NCI-H2196 (cell line): ENCODE results near the gene MAP3K6.
A peak's percentile ranks its signal among the peaks of the same experiment; 100 is the strongest.
"Not testable (repeated sequence)": the region's sequence is repeated elsewhere in the genome, so short reads cannot be mapped to it uniquely, and the experiment has no call there.

ENCODE experiments used
- DNase-seq: peaks from one replicate; lab custom pipeline; 2025; ENCODE audit not compliant: unreplicated experiment; lab: John Stamatoyannopoulos, UW

MAP3K6 gene

GRCh38 chr1:27398405-27399149, 31.8 kb upstream of the MAP3K6 start:
- no peak for DNase-seq

- DNase-seq: no peak
These were observed 31.0 kb upstream of the MAP3K6 start for GRCh38 chr1:27397749-27398148.

DNA sequence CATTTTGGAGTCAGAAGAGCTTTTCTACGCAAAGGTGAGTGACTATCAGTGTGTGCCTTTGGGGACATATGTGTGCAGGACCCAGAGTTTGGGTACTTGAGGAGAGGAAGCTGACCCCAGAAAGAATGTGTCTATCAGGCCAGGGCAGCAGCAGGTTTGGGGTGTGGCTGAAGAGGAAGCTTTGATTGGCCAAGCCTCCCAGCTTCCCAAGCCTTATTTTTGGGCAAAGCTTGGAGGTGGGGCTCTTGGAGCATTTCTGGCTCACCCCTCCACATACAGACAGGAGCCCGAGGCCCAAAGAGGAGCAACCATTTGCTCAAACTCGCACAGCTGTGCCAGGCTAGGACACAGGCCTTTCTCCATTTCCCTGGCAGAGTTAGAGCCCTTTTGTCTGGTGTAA, 30.3 kb upstream of the MAP3K6 start:
- no peak for DNase-seq

DNA sequence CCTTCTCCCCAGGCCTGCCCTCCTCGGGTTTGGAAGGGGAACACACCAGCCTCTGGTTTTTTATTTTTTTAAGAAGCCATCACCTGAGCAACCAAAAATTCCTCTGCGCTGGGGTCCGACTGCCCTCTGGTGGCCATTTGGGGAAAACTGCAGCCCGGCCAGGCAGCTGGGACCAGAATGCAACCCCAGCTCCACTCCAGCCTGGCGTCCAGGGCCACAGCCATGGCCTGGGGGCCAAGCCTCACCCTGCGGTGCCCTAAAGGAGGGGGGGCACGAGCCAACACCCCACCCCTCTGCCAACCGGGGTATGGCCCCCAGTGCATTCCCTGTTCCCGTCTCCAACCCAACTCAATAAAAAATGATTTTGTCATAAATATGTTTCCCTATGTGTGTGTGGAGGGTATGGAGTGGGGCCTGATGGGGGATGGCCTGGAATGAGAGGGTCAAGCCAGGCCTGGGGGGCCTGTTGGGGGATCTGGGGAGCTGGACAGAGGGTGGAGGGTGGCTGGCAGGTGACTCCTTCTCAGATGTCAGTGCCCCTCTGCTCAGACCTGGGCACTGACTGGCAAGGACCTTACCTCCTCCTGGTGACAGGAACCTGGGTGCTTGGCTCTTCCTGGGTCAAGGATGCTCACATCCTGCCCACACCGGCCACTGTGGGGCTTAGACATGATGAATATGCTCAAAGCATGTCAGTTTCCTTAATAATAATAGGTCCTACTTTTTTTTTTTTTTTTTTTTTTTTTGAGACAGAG, 28.9 kb upstream of the MAP3K6 start:
- DNase-seq: peak; percentile 82

GRCh38 chr1:27394925-27395324, 28.2 kb upstream of the MAP3K6 start:
- DNase-seq: no peak

DNA sequence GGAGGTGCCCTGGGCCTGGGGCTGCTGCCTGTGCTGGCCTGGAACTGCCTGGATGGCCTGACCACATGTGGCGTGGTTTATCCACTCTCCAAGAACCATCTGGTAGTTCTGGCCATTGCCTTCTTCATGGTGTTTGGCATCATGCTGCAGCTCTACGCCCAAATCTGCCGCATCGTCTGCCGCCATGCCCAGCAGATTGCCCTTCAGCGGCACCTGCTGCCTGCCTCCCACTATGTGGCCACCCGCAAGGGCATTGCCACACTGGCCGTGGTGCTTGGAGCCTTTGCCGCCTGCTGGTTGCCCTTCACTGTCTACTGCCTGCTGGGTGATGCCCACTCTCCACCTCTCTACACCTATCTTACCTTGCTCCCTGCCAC, 27.5 kb upstream of the MAP3K6 start:
- no peak for DNase-seq

DNA sequence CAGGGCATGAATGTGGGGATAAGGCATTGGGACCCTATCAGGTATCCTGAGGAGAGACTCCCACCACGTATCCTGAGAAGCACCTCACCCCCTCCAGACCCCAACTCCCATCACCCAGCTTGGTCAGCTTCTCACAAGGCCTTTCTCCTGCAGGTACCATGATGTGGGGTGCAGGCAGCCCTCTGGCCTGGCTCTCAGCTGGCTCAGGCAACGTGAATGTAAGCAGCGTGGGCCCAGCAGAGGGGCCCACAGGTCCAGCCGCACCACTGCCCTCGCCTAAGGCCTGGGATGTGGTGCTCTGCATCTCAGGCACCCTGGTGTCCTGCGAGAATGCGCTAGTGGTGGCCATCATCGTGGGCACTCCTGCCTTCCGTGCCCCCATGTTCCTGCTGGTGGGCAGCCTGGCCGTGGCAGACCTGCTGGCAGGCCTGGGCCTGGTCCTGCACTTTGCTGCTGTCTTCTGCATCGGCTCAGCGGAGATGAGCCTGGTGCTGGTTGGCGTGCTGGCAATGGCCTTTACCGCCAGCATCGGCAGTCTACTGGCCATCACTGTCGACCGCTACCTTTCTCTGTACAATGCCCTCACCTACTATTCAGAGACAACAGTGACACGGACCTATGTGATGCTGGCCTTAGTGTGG, 27.0 kb upstream of the MAP3K6 start:
- DNase-seq: no peak

- DNase-seq: no peak
These were observed 26.2 kb upstream of the MAP3K6 start for GRCh38 chr1:27392778-27393635.

DNA sequence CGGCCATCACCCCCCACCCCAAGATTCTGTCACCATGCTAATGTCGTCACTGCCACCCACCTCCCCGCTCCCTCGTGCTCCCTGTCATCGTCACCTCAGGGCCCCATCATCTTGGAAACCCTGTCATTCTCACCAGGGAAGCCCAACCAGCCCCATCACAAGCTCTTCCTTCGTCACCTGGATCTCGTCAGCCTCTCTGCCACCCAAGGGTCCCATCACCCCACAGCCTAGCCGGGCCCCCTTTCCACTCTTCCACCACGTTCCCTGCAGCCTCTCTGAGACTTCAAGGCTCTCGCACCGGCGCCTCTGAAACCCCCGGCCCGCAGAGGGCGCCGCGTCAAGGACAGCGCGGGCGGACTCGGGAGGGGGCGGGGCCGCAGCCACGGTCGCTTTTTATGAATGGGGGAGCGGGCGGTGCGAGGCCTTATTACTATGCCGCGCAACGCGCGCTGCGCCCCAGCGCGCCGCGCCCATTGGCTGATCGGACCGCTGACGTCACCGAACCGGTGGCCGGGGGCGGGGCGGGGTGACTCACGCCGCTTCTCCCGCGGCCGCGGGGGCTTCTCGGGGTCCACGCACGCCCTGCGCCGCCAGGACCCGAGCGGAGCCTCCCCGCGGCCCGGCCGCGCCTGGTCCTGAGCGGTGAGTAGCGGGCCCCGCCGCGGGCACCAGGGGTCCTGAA, 25.5 kb upstream of the MAP3K6 start, which contains the start of gene GPR3:
GPR3 (plus strand) TSS at position 527 of the 682 bp plus-strand sequence. CDS start 1,177 bp downstream, outside the sequence.
- peak; percentile 94 for DNase-seq

GRCh38 chr1:27391511-27392095, 24.8 kb upstream of the MAP3K6 start:
- DNase-seq: no peak

DNA sequence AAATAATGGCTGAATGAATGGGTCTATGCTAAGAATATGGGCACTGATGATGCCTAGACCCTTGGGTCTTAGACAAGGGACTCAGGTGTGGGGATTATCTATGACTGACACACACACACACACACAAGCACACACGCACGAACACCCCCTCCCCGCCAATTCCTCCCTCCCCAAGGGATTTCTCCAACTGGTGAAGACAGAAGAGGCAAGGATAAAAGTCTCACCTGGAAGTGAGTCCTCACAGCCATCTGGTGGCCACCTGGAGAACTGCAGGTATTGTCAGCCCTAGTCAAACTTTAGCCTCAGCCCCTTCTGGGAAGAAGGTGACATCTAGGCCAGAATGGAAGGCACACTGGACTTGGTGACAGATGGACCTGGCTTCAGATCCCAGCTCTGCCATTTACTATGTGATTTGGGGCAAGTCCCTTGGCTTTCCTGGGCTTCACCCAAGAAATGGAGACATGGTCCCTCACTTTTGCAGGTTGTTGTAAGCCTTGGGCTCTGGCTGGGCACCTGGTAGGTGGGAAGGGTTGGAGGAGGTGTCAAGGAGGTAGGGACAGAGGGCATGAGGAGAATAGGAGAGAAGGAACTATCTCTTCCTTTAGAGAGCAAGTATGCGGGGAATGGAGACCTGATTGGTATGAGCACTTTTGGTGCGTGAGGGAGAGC, 21.7 kb upstream of the MAP3K6 start:
- peak; percentile 76 for DNase-seq

- DNase-seq: not testable (repeated sequence)
These were observed 18.0 kb upstream of the MAP3K6 start for GRCh38 chr1:27384797-27385196.

DNA sequence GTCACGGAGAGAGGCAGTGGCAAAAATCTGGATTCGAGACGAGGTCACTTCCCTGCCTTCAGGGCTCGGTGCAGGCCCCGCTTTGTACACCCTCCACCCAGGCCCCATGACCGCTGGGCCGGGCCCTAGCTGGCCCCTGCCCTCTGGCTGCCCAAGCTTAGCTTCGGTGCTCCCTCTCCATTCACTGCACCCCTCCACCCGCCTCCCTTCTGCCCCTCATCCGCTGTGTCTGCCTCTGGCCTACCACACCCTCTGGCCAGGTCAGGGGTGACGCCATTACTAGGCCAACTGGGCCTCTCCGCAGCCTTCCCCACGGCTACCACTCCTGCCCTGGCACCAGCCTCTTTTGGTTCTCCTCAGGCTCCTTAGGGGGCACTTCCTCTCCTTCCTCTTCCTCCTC, 16.9 kb upstream of the MAP3K6 start:
- DNase-seq: no peak

DNA sequence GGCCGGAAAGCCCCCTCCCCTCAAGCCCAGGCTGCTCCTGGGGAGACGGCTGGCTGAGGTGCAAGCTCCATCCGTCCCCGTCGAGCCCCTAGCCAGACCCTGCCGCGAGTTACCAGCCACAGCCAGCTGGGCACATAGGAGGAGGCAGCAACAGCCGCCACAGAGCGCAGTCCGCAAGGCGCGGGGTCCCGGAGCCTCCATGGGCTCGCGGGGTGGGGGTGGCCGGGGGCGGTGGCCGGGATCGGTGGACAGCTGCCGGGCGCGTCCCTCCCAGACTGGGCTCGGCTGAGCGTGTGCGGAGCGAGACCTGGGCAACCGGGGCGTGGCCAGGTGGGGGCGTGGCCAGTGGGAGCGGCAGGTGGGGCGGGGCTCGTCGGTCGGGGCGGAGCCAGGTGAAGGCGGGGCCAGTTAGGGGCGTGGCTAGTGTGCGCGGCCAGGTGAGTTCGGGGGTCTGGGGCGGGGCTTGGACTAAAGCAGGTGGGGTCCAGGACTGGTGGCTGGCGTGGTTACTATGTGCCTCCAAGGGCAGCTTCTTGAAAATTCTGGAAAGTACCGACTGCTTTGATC, 16.4 kb upstream of the MAP3K6 start, which contains the start of gene CD164L2:
CD164L2 (minus strand) TSS at position 295 of the 567 bp plus-strand sequence; CDS start at position 201, 94 bp downstream.
- DNase-seq: peak; percentile 18

DNA sequence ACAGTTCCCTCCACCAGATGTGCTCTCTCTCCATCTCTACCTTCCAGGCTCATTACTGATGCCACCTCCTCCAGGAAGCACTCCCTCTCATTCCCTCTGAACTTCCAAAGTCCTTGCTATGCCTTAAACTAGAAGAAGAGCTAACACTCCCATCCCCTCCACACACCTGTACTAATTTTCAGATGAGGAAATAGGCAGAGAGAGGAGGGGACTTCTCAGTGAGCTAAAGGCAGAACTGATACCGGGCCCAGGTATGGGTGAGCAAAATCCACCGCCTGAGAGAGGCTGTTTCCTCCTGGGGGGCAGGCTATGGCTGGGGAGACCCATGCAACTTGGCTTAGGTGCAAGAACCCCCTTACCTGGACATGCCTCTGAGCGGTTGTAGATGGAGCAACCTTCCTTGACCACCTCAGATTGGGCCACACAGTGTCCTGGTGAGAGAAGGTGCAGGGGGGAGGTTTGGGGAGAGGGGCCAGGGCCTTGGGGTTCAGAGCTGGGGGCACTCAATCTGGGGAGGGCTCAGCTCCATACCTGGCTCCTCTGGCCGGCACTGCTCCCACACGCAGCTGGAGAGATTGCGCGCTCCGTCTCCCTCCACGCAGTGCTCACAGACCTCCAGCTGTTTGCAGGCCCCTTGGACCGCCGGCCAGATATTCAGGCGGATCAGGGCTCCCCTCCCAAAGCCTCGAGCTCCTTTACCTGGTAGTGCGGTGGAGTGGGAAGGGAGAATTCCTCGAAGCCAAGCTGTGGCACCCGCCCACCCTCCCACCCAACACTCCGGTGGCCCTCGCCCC, 15.4 kb upstream of the MAP3K6 start:
- no peak for DNase-seq

DNA sequence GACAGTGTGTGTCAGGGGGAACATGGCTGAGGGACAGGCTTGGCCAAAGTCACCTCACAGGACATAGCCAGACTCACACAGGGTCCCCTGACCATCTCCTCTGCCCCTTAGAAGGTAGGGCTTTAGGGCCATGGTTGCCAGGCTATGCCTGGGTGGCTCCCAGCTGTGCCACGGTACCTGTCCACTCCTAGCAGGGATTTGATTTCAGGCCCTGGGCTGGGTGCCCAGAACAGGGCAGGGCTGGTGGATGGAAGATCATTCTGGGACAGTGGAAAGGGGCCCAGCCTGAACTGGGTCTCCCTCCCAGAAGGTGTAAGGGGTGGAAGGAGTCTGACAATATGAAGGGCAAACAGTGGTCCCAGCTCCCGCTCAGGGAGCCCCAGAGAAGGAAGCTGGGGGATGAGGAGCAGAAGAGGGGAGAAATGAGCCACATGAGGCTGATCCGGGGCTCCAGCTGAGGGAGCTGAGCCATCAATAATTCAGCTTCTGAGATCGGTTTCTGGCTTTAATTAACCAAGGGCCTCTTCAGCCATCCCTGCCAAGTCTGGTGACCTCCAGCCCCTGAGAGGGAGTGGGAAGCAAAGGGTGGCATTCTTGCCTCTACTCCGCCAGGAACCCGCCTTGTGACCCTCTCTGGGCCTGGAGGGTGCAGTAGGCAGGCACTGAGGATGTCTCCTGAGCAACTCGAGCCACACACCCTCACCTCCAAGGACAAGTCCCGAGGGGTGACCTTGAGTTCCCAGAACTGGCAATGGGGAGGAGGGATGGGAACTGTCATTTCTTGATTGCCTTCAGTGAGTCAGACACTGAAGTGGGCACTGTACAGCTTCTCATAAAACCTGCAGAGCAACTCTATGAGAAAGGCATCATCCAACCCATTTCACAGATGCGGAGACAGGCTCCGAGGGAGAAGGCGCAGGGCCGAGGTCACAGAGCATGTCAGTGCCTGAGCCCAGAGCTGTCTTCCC, 14.3 kb upstream of the MAP3K6 start:
- peak; percentile 57 for DNase-seq

- DNase-seq: no peak
These were observed 13.5 kb upstream of the MAP3K6 start for GRCh38 chr1:27380224-27380623.
